Astrocyte (in vitro differentiated cells and primary cell): ENCODE measurements around the gene PRR5L. TPM values are rescaled to one million over a fixed set of nuclear protein-coding genes. Genes with fewer than 3 reads are reported as not detected.

Experiments used
- DNase-seq: peaks from one replicate; pipeline ENCODE4 v3.0.0-alpha.2; 2010; ENCODE audit warnings: low read depth
- FAIRE-seq: peaks from 2 replicates; lab custom pipeline; 2011; peaks lifted over from hg19 to GRCh38; lab: Jason Lieb, UNC
- H2AFZ ChIP-seq: 2 replicates; pipeline ENCODE4 v1.6.0; 2012; ENCODE audit warnings: low read depth, low read length, inconsistent platforms
- H3K27ac ChIP-seq: 2 replicates; pipeline ENCODE4 v1.5.1; 2011; ENCODE audit warnings: low read depth, low read length, inconsistent platforms
- H3K27me3 ChIP-seq: 2 replicates; pipeline ENCODE4 v1.6.0; 2011; ENCODE audit warnings: low read length, inconsistent platforms; ENCODE audit not compliant: insufficient read depth
- H3K36me3 ChIP-seq: 2 replicates; pipeline ENCODE4 v1.5.1; 2011; ENCODE audit warnings: low read length, inconsistent platforms; ENCODE audit not compliant: insufficient read depth
- H3K4me1 ChIP-seq: 2 replicates; pipeline ENCODE4 v1.5.1; 2011; ENCODE audit warnings: low read length, inconsistent platforms; ENCODE audit not compliant: insufficient read depth
- H3K4me2 ChIP-seq: 2 replicates; pipeline ENCODE4 v1.6.0; 2012; ENCODE audit warnings: low read length, inconsistent platforms
- H3K4me3 ChIP-seq: 2 replicates; pipeline ENCODE4 v1.5.1; 2011; ENCODE audit warnings: low read depth, mild to moderate bottlenecking, low read length, inconsistent platforms; ENCODE audit not compliant: insufficient read depth
- H3K79me2 ChIP-seq: 2 replicates; pipeline ENCODE4 v1.6.0; 2012; ENCODE audit warnings: mild to moderate bottlenecking, low read length, inconsistent platforms; ENCODE audit not compliant: insufficient read depth
- H3K9ac ChIP-seq: 2 replicates; pipeline ENCODE4 v1.6.0; 2012; ENCODE audit warnings: mild to moderate bottlenecking, low read length, inconsistent platforms
- H3K9me3 ChIP-seq: 2 replicates; pipeline ENCODE4 v1.5.1; 2012; ENCODE audit warnings: low read depth, mild to moderate bottlenecking, low read length, inconsistent platforms; ENCODE audit not compliant: insufficient read depth
- H4K20me1 ChIP-seq: 2 replicates; pipeline ENCODE4 v1.6.0; 2012; ENCODE audit warnings: low read length, inconsistent platforms; ENCODE audit not compliant: insufficient read depth
- H3K27ac Mint-ChIP-seq: one replicate; pipeline ENCODE4 v1.8.0; 2021; ENCODE audit warnings: mild to moderate bottlenecking, mixed read lengths; ENCODE audit not compliant: unreplicated experiment
- H3K27me3 Mint-ChIP-seq: one replicate; pipeline ENCODE4 v1.8.0; 2021; ENCODE audit warnings: low read depth, mixed read lengths; ENCODE audit not compliant: unreplicated experiment
- H3K36me3 Mint-ChIP-seq: one replicate; pipeline ENCODE4 v1.8.0; 2021; ENCODE audit warnings: low read depth, mixed read lengths; ENCODE audit not compliant: unreplicated experiment
- H3K4me1 Mint-ChIP-seq: one replicate; pipeline ENCODE4 v1.8.0; 2021; ENCODE audit warnings: low read depth, mixed read lengths; ENCODE audit not compliant: unreplicated experiment
- H3K4me3 Mint-ChIP-seq: one replicate; pipeline ENCODE4 v1.8.0; 2021; ENCODE audit warnings: mild to moderate bottlenecking, moderate library complexity, mixed read lengths; ENCODE audit not compliant: unreplicated experiment
- H3K9me3 Mint-ChIP-seq: one replicate; pipeline ENCODE4 v1.8.0; 2021; ENCODE audit warnings: mild to moderate bottlenecking, mixed read lengths; ENCODE audit not compliant: unreplicated experiment
- CTCF ChIP-seq: IDR thresholded peaks from 2 replicates; pipeline ENCODE4 v1.5.1; 2011; ENCODE audit warnings: low read depth, mild to moderate bottlenecking, inconsistent platforms, low read length, moderate library complexity; ENCODE audit not compliant: insufficient read depth
- EZH2 ChIP-seq: IDR thresholded peaks from 2 replicates; pipeline ENCODE4 v1.6.1; 2012; ENCODE audit warnings: mild to moderate bottlenecking, low read length, inconsistent platforms; ENCODE audit not compliant: insufficient read depth
- total RNA-seq: library from RNA; stranded (reverse); gene quantifications from 2 replicates; pipeline ENCODE4 v1.2.1, GENCODE V29; 2021

PRR5L gene
- total RNA-seq, 1 donor from 2014 or later, result 55.6 TPM

- no peak overlapping the region for H3K9ac ChIP-seq
- H3K36me3 Mint-ChIP-seq, result peaks cover 7% of the 10 kb centered on the region
- H3K79me2 ChIP-seq, result peaks cover 30% of the 10 kb centered on the region
- H3K27me3 Mint-ChIP-seq, result peaks cover 2% of the 10 kb centered on the region
- H3K4me1 Mint-ChIP-seq, result peaks cover 27% of the 10 kb centered on the region
- H3K27ac ChIP-seq, result no peak overlapping the region
- H3K9me3 Mint-ChIP-seq, result no peaks in the 10 kb centered on the region
- FAIRE-seq (no peak), DNase-seq (no peak)
- no peak overlapping the region for H3K27ac Mint-ChIP-seq
- peak overlapping the region; percentile 100 for H3K4me3 Mint-ChIP-seq
- H3K36me3 ChIP-seq, result peaks cover 3% of the 10 kb centered on the region
- no peaks in the 10 kb centered on the region for H3K9me3 ChIP-seq
- peaks cover 17% of the 10 kb centered on the region for H4K20me1 ChIP-seq
- H3K4me3 ChIP-seq, result no peak overlapping the region
- peaks cover 14% of the 10 kb centered on the region for H3K4me1 ChIP-seq
- no peak overlapping the region for H3K4me2 ChIP-seq
- no peak overlapping the region for H2AFZ ChIP-seq
- no peaks in the 10 kb centered on the region for H3K27me3 ChIP-seq
- no peak for TF ChIP-seq CTCF
- TF ChIP-seq EZH2, result no peak
Observed at GRCh38 chr11:36374726-36375125, 78.6 kb downstream of the PRR5L start.

GRCh38 chr11:36375353-36376008 is 79.4 kb downstream of the PRR5L start:
- H3K9ac ChIP-seq, result peak overlapping the region; percentile 88
- H3K27me3 Mint-ChIP-seq, result peaks cover 2% of the 10 kb centered on the region

More at GRCh38 chr11:36375353-36376008, 79.4 kb downstream of the PRR5L start:
- DNase-seq, result no peak
- Histone ChIP-seq H4K20me1 (peaks cover 21% of the 10 kb centered on the region), H3K27ac (no peak overlapping the region), H3K79me2 (peaks cover 37% of the 10 kb centered on the region), H3K9me3 (no peaks in the 10 kb centered on the region), H3K36me3 (peaks cover 4% of the 10 kb centered on the region), H3K4me2 (peak overlapping the region; percentile 88), H3K27me3 (no peaks in the 10 kb centered on the region), H3K4me1 (peaks cover 14% of the 10 kb centered on the region), H2AFZ (peak overlapping the region; percentile 75), H3K4me3 (peak overlapping the region; percentile 83)
- H3K4me3 Mint-ChIP-seq, result peak overlapping the region; percentile 100
- peaks cover 34% of the 10 kb centered on the region for H3K4me1 Mint-ChIP-seq
- H3K36me3 Mint-ChIP-seq, result peaks cover 14% of the 10 kb centered on the region
- no peaks in the 10 kb centered on the region for H3K9me3 Mint-ChIP-seq
- H3K27ac Mint-ChIP-seq, result peak overlapping the region; percentile 85
- no peak for FAIRE-seq
- TF ChIP-seq CTCF (no peak), EZH2 (no peak)
